ENCODE results near the gene MCM3AP.

- TF ChIP-seq EZH2 (IDR thresholded peaks at IDR 0.05) (no peak), POLR2AphosphoS5 (IDR thresholded peaks at IDR 0.05; ENCODE audit: borderline replicate concordance, low read depth, low read length) (no peak)
These were observed 9.3 kb upstream of the MCM3AP start for GRCh38 chr21:46294647-46295176.

Measured in SK-N-MC (cell line).